Stimulated activated CD8-positive, alpha-beta memory T cell treated with anti-CD3 and anti-CD28 coated beads, Interleukin-4, amount 100 ng/mL, for 24 hours (primary cell): ENCODE measurements around the gene DHX9.

ENCODE experiments used
- DNase-seq: peaks from one replicate; pipeline ENCODE4 v3.0.0-alpha.2; 2020; ENCODE audit warnings: low read depth

The DHX9 gene

GRCh38 chr1:182839209-182840066 lies at the start of gene DHX9:
Gene DHX9 (plus strand): TSS chr1:182839347. CDS start chr1:182842567, 3,220 bp downstream.
- DNase-seq, result peak; percentile 95

- DNase-seq, result no peak
Measured at GRCh38 chr1:182791281-182792179, 47.6 kb upstream of the DHX9 start.

GRCh38 chr1:182794091-182794490 lies 45.1 kb upstream of the DHX9 start:
- DNase-seq, result no peak

- DNase-seq, result no peak
Measured at GRCh38 chr1:182794676-182795201, 44.4 kb upstream of the DHX9 start.

GRCh38 chr1:182795563-182796228 lies 43.5 kb upstream of the DHX9 start:
- DNase-seq, result no peak

GRCh38 chr1:182802006-182802803 lies 36.9 kb upstream of the DHX9 start:
- DNase-seq, result no peak

GRCh38 chr1:182803846-182804245 lies 35.3 kb upstream of the DHX9 start:
- DNase-seq, result no peak

- DNase-seq, result no peak
Measured at GRCh38 chr1:182806015-182806678, 33.0 kb upstream of the DHX9 start.

GRCh38 chr1:182807907-182808306 lies 31.2 kb upstream of the DHX9 start:
- no peak for DNase-seq

- DNase-seq, result no peak
Measured at GRCh38 chr1:182809414-182809957, 29.7 kb upstream of the DHX9 start.

- DNase-seq, result no peak
Measured at GRCh38 chr1:182811975-182812722, 27.0 kb upstream of the DHX9 start.

- DNase-seq, result no peak
Measured at GRCh38 chr1:182816863-182817262, 22.3 kb upstream of the DHX9 start.

- no peak for DNase-seq
Measured at GRCh38 chr1:182817802-182818201, 21.3 kb upstream of the DHX9 start.

- no peak for DNase-seq
Measured at GRCh38 chr1:182823220-182823619, 15.9 kb upstream of the DHX9 start.

GRCh38 chr1:182826892-182827291 lies 12.3 kb upstream of the DHX9 start:
- DNase-seq, result no peak

- DNase-seq, result no peak
Measured at GRCh38 chr1:182829285-182829932, 9.7 kb upstream of the DHX9 start.

GRCh38 chr1:182833271-182833670 lies 5.9 kb upstream of the DHX9 start:
- DNase-seq, result no peak

- DNase-seq, result no peak
Measured at GRCh38 chr1:182834326-182834725, 4.8 kb upstream of the DHX9 start.

- no peak for DNase-seq
Measured at GRCh38 chr1:182835806-182836205, 3.3 kb upstream of the DHX9 start.
